ENCODE measurements around the gene SERPINA5. TPM values are rescaled to one million over a fixed set of nuclear protein-coding genes. Genes with fewer than 3 reads are reported as not detected.

Gene SERPINA5
- total and polyA plus RNA-seq, 10 donors: 11.5 to 216 (median 135) TPM

- Histone ChIP-seq H3K4me3 (no peak overlapping the region), H3K9me3 (no peaks in the 10 kb centered on the region), H3K27me3 (replicated peaks in 1 of 7) (no peaks in the 10 kb centered on the region), H3K27ac (peak overlapping the region in 1 of 8 donors; percentile 17), H3K4me1 (peaks cover 0 to 20% (median 2%) of the 10 kb centered on the region in 6 donors), H3K36me3 (peaks cover 0 to 53% (median 7%) of the 10 kb centered on the region in 6 donors)
- intact Hi-C loops (cut with DNase I; ENCODE audit: low total_unique reads): no loop called here
- WGBS, 5 donors: 78 to 92% (median 82%) methylated on average over 4 of the region's 4 CpGs
- no peak for DNase-seq
- TF ChIP-seq POLR2A (IDR thresholded peaks at IDR 0.05): no peak
- no peak for TF ChIP-seq POLR2AphosphoS5 (IDR thresholded peaks at IDR 0.05)
- TF ChIP-seq CTCF (IDR thresholded peaks at IDR 0.05 in 8 of 11, conservative IDR thresholded peaks at IDR 0.05 in 3 of 11): no peak
Observed at GRCh38 chr14:94588311-94588710, 7.1 kb downstream of the SERPINA5 start.

- Histone ChIP-seq H3K4me3 (no peak overlapping the region), H3K36me3 (peaks cover 0 to 53% (median 7%) of the 10 kb centered on the region in 6 donors), H3K27me3 (replicated peaks in 1 of 7) (peaks cover 0 to 6% (median 0%) of the 10 kb centered on the region in 7 donors), H3K9me3 (no peaks in the 10 kb centered on the region), H3K27ac (no peak overlapping the region), H3K4me1 (no peaks in the 10 kb centered on the region)
- no peak for TF ChIP-seq CTCF (IDR thresholded peaks at IDR 0.05 in 8 of 11, conservative IDR thresholded peaks at IDR 0.05 in 3 of 11)
- no peak for TF ChIP-seq POLR2A (IDR thresholded peaks at IDR 0.05)
- no peak for TF ChIP-seq POLR2AphosphoS5 (IDR thresholded peaks at IDR 0.05)
- DNase-seq: no peak
- intact Hi-C loops (cut with DNase I; ENCODE audit: low total_unique reads): no loop called here
Observed at GRCh38 chr14:94591073-94591472, 9.8 kb downstream of the SERPINA5 start.

GRCh38 chr14:94591871-94592270 is 10.6 kb downstream of the SERPINA5 start:
- no peak for DNase-seq
- Histone ChIP-seq H3K27ac (peak overlapping the region in 1 of 8 donors; percentile 36), H3K27me3 (replicated peaks in 1 of 7) (peaks cover 0 to 6% (median 0%) of the 10 kb centered on the region in 7 donors), H3K4me3 (no peak overlapping the region), H3K36me3 (peaks cover 0 to 53% (median 7%) of the 10 kb centered on the region in 6 donors), H3K9me3 (no peaks in the 10 kb centered on the region), H3K4me1 (no peaks in the 10 kb centered on the region)
- WGBS, 5 donors: 80 to 94% (median 90%) methylated on average over 3 to 8 of the region's 8 CpGs
- TF ChIP-seq CTCF (IDR thresholded peaks at IDR 0.05 in 8 of 11, conservative IDR thresholded peaks at IDR 0.05 in 3 of 11) (no peak), POLR2A (IDR thresholded peaks at IDR 0.05) (no peak), POLR2AphosphoS5 (IDR thresholded peaks at IDR 0.05) (no peak)
- intact Hi-C loops (cut with DNase I; ENCODE audit: low total_unique reads): no loop called here

- TF ChIP-seq POLR2AphosphoS5 (IDR thresholded peaks at IDR 0.05) (peak in 1 of 3 donors; percentile 54), CTCF (IDR thresholded peaks at IDR 0.05 in 8 of 11, conservative IDR thresholded peaks at IDR 0.05 in 3 of 11) (no peak), POLR2A (IDR thresholded peaks at IDR 0.05) (no peak)
- Histone ChIP-seq H3K27me3 (replicated peaks in 1 of 7) (peaks cover 0 to 6% (median 0%) of the 10 kb centered on the region in 7 donors), H3K9me3 (no peaks in the 10 kb centered on the region), H3K36me3 (peaks cover 0 to 49% (median 6%) of the 10 kb centered on the region in 6 donors), H3K4me3 (no peak overlapping the region), H3K27ac (peak overlapping the region in 1 of 8 donors; percentile 36), H3K4me1 (no peaks in the 10 kb centered on the region)
- intact Hi-C loops (cut with DNase I; ENCODE audit: low total_unique reads): no loop called here
- DNase-seq: no peak
Observed at GRCh38 chr14:94592457-94592856, 11.2 kb downstream of the SERPINA5 start.
